Astrocyte (in vitro differentiated cells and primary cell): ENCODE results near the gene NUCB2.

Experiments
- CTCF ChIP-seq: IDR thresholded peaks from 2 replicates; pipeline ENCODE4 v1.5.1; 2011; ENCODE audit warnings: low read depth, mild to moderate bottlenecking, inconsistent platforms, low read length, moderate library complexity; ENCODE audit not compliant: insufficient read depth
- EZH2 ChIP-seq: IDR thresholded peaks from 2 replicates; pipeline ENCODE4 v1.6.1; 2012; ENCODE audit warnings: mild to moderate bottlenecking, low read length, inconsistent platforms; ENCODE audit not compliant: insufficient read depth

GRCh38 chr11:17314232-17314547, 37.7 kb downstream of the NUCB2 start:
- TF ChIP-seq CTCF (no peak), EZH2 (no peak)
